Measurements from ENCODE around the gene CPD.

DNA sequence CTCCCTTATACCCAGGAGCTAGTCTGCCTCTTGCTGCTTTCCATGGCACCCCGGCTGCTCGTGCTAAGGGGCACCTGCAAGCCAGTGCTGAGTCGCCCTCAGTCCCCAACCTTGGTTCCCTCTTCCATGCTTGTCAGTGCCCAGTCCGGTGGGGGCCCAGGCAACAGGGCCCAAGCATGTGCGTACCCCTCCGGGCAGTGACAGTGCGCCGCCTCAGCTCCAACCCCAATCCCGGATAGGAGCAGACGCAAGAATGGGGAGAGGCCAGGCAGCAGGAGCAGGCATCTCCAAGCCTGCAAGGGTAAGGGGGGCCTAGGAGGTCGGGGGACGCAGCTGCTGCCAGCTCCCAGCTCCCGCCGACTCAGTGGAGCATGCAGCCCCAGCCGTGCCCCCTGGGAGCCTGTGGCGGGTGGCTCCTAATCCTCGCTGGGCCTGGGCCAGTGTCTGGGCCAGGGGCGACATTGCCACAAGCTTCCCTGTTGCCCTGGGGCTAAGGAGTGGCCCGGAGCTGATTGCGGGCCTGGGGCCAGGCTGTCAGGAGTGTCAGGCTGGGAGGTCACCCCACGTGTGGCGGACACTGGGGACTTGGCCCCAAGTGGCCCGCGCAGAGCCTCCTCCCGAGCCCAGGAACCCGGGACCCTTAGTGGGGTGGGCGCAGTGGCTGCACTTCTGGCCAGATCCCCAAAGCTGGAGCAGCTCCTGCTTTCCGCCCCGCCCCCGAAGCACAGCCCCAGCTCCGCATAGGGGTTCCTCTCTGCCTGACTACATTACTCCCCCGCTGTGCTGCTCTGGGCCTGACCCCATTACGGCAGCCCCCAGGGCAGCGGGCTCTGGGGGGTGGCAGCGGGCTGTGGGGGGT lies 9.8 kb downstream of the CPD start:
- TF ChIP-seq, protein P1, sequence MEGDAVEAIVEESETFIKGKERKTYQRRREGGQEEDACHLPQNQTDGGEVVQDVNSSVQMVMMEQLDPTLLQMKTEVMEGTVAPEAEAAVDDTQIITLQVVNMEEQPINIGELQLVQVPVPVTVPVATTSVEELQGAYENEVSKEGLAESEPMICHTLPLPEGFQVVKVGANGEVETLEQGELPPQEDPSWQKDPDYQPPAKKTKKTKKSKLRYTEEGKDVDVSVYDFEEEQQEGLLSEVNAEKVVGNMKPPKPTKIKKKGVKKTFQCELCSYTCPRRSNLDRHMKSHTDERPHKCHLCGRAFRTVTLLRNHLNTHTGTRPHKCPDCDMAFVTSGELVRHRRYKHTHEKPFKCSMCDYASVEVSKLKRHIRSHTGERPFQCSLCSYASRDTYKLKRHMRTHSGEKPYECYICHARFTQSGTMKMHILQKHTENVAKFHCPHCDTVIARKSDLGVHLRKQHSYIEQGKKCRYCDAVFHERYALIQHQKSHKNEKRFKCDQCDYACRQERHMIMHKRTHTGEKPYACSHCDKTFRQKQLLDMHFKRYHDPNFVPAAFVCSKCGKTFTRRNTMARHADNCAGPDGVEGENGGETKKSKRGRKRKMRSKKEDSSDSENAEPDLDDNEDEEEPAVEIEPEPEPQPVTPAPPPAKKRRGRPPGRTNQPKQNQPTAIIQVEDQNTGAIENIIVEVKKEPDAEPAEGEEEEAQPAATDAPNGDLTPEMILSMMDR (IDR thresholded peaks at IDR 0.05): no peak
- TF ChIP-seq ZFP36 (IDR thresholded peaks at IDR 0.05; ENCODE audit: borderline replicate concordance, partially characterized antibody) (no peak), CBX2 (IDR thresholded peaks at IDR 0.05; ENCODE audit: borderline replicate concordance, low read depth) (no peak), POLR2A (IDR thresholded peaks at IDR 0.05; ENCODE audit: low read length) (peak; percentile 21; the same call in 1 of the 2 replicates)
- TF ChIP-seq, protein P2, sequence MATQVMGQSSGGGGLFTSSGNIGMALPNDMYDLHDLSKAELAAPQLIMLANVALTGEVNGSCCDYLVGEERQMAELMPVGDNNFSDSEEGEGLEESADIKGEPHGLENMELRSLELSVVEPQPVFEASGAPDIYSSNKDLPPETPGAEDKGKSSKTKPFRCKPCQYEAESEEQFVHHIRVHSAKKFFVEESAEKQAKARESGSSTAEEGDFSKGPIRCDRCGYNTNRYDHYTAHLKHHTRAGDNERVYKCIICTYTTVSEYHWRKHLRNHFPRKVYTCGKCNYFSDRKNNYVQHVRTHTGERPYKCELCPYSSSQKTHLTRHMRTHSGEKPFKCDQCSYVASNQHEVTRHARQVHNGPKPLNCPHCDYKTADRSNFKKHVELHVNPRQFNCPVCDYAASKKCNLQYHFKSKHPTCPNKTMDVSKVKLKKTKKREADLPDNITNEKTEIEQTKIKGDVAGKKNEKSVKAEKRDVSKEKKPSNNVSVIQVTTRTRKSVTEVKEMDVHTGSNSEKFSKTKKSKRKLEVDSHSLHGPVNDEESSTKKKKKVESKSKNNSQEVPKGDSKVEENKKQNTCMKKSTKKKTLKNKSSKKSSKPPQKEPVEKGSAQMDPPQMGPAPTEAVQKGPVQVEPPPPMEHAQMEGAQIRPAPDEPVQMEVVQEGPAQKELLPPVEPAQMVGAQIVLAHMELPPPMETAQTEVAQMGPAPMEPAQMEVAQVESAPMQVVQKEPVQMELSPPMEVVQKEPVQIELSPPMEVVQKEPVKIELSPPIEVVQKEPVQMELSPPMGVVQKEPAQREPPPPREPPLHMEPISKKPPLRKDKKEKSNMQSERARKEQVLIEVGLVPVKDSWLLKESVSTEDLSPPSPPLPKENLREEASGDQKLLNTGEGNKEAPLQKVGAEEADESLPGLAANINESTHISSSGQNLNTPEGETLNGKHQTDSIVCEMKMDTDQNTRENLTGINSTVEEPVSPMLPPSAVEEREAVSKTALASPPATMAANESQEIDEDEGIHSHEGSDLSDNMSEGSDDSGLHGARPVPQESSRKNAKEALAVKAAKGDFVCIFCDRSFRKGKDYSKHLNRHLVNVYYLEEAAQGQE (IDR thresholded peaks at IDR 0.05): no peak
